Chondrocyte (in vitro differentiated cells): ENCODE results near the gene POP7. TPM values are rescaled to one million over a fixed set of nuclear protein-coding genes. Genes with fewer than 3 reads are reported as not detected.

Experiments used
- DNase-seq: peaks from one replicate; pipeline ENCODE4 v3.0.0; 2021; ENCODE audit warnings: mixed read lengths, low spot score
- H3K27ac Mint-ChIP-seq: one replicate; pipeline ENCODE4 v1.8.0; 2021; ENCODE audit warnings: mild to moderate bottlenecking, moderate library complexity, mixed read lengths; ENCODE audit not compliant: unreplicated experiment
- H3K27me3 Mint-ChIP-seq: 2 replicates; pipeline ENCODE4 v1.8.0; 2021; ENCODE audit warnings: low read depth, mixed read lengths
- H3K36me3 Mint-ChIP-seq: 2 replicates; pipeline ENCODE4 v1.8.0; 2021; ENCODE audit warnings: low read depth, mixed read lengths
- H3K4me1 Mint-ChIP-seq: 2 replicates; pipeline ENCODE4 v1.8.0; 2021; ENCODE audit warnings: low read depth, mild to moderate bottlenecking, mixed read lengths
- H3K4me3 Mint-ChIP-seq: one replicate; pipeline ENCODE4 v1.8.0; 2021; ENCODE audit warnings: mild to moderate bottlenecking, moderate library complexity, mixed read lengths; ENCODE audit not compliant: unreplicated experiment
- H3K9me3 Mint-ChIP-seq: 2 replicates; pipeline ENCODE4 v1.8.0; 2021; ENCODE audit warnings: low read depth, mixed read lengths
- total RNA-seq: library from RNA; stranded (reverse); gene quantifications from 3 replicates; pipeline ENCODE4 v1.2.1, GENCODE V29; 2021
- TF ChIP-seq, protein P1 (sequence below): fragments of 200-600 bp; sonication (generic); IDR thresholded peaks from 2 replicates; pipeline ENCODE4 v1.5.0; 2021; ENCODE audit warnings: antibody characterized with exemption, mild to moderate bottlenecking, moderate library complexity

POP7 gene
- total RNA-seq, 1 donor from 2014 or later = 25.5 TPM

DNA sequence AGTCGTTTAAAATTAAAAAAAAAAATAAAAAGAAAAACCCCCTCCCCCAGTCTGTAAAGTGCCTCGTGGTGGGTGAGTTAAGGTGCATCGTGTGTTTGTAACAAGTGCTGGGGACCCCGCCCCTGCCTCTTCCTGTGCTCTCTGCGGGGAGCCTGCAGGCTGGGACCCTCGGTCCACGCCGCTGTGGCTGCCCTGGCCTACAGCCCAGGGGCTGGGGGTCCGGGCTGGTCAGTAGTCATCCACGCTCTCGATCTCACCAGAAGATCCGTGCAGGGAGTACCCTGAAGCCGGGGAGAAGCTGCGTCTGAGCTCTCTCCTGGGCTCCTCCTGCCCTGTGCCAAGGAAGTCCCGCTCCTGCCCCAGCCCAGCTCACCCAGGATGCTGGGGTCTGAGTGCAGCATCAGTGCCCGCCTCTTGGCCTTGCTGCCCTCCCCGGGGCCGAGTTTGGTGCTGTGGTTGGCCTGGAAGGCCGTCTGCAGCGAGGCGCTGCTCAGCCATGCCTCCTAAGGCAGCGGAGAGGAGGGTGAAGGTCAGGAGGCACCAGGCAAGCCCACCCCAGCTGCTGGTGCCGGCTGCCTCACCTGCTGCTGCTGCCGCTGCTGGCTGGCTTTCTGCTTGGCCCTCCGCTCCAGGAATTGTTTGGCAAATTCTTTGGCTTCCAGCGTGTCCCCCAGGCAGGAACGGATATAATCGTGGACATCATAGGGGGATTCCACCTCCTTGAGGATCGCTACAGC, 24.3 kb upstream of the POP7 start:
- TF ChIP-seq, protein P1, sequence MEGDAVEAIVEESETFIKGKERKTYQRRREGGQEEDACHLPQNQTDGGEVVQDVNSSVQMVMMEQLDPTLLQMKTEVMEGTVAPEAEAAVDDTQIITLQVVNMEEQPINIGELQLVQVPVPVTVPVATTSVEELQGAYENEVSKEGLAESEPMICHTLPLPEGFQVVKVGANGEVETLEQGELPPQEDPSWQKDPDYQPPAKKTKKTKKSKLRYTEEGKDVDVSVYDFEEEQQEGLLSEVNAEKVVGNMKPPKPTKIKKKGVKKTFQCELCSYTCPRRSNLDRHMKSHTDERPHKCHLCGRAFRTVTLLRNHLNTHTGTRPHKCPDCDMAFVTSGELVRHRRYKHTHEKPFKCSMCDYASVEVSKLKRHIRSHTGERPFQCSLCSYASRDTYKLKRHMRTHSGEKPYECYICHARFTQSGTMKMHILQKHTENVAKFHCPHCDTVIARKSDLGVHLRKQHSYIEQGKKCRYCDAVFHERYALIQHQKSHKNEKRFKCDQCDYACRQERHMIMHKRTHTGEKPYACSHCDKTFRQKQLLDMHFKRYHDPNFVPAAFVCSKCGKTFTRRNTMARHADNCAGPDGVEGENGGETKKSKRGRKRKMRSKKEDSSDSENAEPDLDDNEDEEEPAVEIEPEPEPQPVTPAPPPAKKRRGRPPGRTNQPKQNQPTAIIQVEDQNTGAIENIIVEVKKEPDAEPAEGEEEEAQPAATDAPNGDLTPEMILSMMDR = no peak
- Mint-ChIP-seq H3K27ac (no peak overlapping the region), H3K9me3 (no peaks in the 10 kb centered on the region), H3K4me1 (peaks cover 1% of the 10 kb centered on the region), H3K36me3 (peaks cover 14% of the 10 kb centered on the region), H3K27me3 (no peaks in the 10 kb centered on the region), H3K4me3 (no peak overlapping the region)
- DNase-seq = no peak

DNA sequence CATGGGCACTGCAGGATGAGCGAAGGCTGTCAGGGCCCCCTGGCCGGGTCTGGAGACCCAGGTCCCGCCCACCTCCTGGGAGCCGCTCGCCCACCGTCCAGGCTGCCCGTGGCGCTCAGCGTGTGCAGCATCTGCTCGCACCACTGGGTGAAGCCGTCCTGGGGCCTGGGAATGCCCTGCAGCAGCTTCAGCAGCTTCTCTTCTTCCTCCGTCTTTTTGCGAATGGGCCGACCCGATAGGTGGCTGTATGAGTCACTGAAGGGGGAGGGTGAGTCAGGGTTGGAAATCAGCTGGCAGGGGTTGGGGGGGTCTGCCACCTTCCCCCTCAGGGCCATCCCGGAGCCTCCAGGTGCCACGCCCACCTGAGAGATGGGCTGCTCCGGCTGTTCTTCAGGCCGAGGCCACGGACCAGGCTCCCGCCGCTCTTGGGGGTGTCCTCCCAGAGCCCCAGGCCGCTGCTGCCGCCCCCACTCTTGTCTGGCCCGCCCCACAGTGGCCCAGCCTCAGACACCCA, 23.6 kb upstream of the POP7 start:
- TF ChIP-seq, protein P1 = no peak
- Mint-ChIP-seq H3K4me3 (no peak overlapping the region), H3K4me1 (no peaks in the 10 kb centered on the region), H3K27me3 (no peaks in the 10 kb centered on the region), H3K27ac (no peak overlapping the region), H3K9me3 (no peaks in the 10 kb centered on the region), H3K36me3 (peaks cover 14% of the 10 kb centered on the region)
- no peak for DNase-seq

DNA sequence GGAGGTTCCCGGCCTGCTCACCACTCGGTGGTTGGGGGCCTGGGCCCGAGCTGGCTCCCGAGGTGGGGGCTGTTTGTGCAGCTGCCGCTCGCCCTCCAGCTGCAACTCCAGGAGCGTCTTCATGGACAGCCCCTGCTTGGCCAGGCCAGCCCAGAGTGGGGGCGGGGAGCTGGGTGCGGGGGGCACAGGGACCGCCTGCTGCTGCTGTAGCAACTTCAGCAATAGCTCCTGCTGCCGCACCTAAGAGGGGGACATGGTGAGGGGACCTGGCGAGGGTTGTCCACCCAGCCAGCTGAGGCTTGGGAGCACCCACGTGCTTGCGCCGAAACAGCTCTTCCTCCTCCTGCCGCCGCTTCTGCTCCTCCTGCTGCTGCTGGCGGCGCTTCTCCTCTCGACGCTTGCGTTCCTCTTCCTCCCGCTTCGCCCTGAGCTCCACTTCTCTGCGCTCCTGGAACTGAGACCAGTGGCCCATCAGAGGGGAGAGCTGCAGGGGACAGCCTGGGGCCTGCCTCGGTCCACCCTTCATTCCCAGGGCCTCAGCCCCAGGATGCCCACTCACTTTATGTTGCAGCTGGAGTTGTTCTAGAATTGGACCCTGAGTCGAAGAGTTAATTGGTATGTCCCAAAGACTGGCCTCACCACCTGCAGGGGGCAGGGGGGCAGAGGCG, 22.8 kb upstream of the POP7 start:
- Mint-ChIP-seq H3K9me3 (no peaks in the 10 kb centered on the region), H3K4me1 (no peaks in the 10 kb centered on the region), H3K27me3 (no peaks in the 10 kb centered on the region), H3K27ac (no peak overlapping the region), H3K36me3 (peaks cover 14% of the 10 kb centered on the region), H3K4me3 (no peak overlapping the region)
- TF ChIP-seq, protein P1 = no peak
- no peak for DNase-seq

DNA sequence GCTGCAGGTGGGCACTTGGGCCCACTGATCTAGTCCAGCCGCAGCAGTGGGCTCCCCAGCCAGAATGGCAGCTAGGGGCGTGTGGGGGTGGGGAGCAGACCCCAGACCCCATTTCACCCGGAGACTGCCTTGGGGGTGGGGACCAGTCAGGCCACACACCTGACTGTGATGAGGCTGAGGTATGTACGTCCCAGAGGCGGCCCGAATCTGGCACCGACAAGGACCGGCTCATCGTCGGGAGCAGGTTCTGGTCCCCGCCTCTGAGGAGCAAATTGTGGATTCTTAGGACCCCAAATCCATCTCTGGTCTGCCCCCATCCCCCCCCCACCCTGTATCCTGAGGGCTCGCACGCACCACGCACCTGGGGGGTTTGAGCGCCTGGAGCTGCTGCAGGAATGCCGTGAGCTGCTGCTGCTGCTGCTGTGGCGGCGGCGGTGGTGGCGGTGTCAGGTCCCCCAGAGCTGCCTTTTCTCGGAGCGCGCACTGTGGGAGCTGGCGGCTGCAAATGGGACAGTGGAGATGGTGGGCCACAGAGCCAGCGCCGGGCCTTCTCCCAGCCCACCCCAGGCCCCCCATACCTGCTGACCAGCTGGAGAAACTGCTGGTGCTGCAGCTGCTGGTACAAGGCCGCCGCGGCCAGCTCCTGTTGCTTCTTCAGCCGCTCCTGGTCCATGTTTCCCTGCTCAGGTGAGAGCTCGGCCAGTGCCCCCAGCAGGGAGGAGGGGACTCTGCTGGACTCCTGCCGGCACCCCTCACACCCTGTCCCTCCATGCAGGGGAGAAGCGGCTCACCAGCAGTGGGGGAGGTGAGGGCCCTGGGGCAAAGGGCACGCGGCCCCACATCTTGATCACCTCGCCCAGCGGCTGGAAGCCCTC, 22.0 kb upstream of the POP7 start:
- H3K4me1 Mint-ChIP-seq = no peaks in the 10 kb centered on the region
- H3K36me3 Mint-ChIP-seq = peaks cover 11% of the 10 kb centered on the region
- no peaks in the 10 kb centered on the region for H3K27me3 Mint-ChIP-seq
- H3K27ac Mint-ChIP-seq = no peak overlapping the region
- no peaks in the 10 kb centered on the region for H3K9me3 Mint-ChIP-seq
- no peak overlapping the region for H3K4me3 Mint-ChIP-seq
- DNase-seq = no peak
- TF ChIP-seq, protein P1 = no peak

DNA sequence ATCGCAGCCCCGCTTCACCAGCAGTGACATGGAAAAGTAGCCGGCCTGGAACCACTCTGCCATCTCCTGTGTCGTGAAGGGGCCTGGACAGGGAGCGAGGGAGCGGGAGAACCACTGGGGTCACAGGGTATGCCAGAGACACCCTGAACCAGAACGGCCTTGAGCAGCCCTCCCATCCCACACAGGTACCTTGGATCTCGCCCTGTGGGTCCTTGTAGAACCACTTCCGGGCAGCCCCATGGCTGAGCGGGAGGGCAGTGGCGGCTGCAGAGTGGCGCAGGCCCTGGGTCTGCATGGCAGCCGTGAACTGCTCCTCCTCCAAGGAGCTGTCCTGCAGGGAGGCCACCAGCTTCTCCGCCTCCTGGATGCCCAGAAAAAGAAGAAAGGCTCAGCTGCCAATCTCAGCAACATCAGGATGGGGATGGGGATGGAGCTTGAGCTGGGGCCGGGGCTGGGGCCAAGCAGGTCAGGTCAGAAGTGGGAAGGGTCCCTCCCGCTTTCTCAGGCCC, 21.3 kb upstream of the POP7 start:
- peaks cover 8% of the 10 kb centered on the region for H3K36me3 Mint-ChIP-seq
- TF ChIP-seq, protein P1 = no peak
- H3K27ac Mint-ChIP-seq = no peak overlapping the region
- H3K9me3 Mint-ChIP-seq = no peaks in the 10 kb centered on the region
- no peak overlapping the region for H3K4me3 Mint-ChIP-seq
- H3K4me1 Mint-ChIP-seq = no peaks in the 10 kb centered on the region
- no peak for DNase-seq
- no peaks in the 10 kb centered on the region for H3K27me3 Mint-ChIP-seq
